Psoas muscle (tissue), 8 donors: Measurements from ENCODE around the gene TOR3A. TPM values are rescaled to one million over a fixed set of nuclear protein-coding genes. Genes with fewer than 3 reads are reported as not detected.

ENCODE experiments used
- ATAC-seq, 4 donors: fragments of 200-7000 bp; cut with Tn5 transposase; one replicate each; pipeline ENCODE4 v1.9.1; 2020; ENCODE audit warnings: moderate library complexity in 3 of 4, mild to moderate bottlenecking in 2 of 4
- DNase-seq, 2 donors: peaks; one replicate each; pipeline ENCODE4 v3.0.0-alpha.2; 2020
- H3K27ac ChIP-seq: fragments of 200-600 bp; one replicate; pipeline ENCODE4 v1.8.0; 2022
- H3K27me3 ChIP-seq, 3 donors: fragments of 200-600 bp in 1 of 3; one replicate each; pipeline versions ENCODE4 v1.6.1 to v1.8.0; 2013 to 2022; ENCODE audit warnings: low read length in 2 of 3, mild to moderate bottlenecking in 2 of 3, moderate library complexity in 1 of 3; ENCODE audit not compliant: insufficient read depth in 3 of 3
- H3K36me3 ChIP-seq, 2 donors: fragments of 200-600 bp in 1 of 2; one replicate each; pipeline versions ENCODE4 v1.6.1 to v1.8.0; 2013 to 2022; ENCODE audit warnings: low read depth in 1 of 2, mild to moderate bottlenecking in 1 of 2, moderate library complexity in 1 of 2; ENCODE audit not compliant: insufficient read depth in 1 of 2
- H3K4me1 ChIP-seq: fragments of 200-600 bp; one replicate; pipeline ENCODE4 v1.8.0; 2022
- H3K4me3 ChIP-seq: fragments of 200-600 bp; one replicate; pipeline ENCODE4 v1.8.0; 2022; ENCODE audit warnings: mild to moderate bottlenecking
- H3K9me3 ChIP-seq: fragments of 200-600 bp; one replicate; pipeline ENCODE4 v1.8.0; 2022
- WGBS, 3 donors: extraction: QIAGEN DNeasy Blood & Tissue Kit; methylation state at CpG; one replicate each; pipeline versions ENCODE4 v1.1.6 to v1.1.7; 2013; 5-methylcytosine and 5-hydroxymethylcytosine counted together
- intact Hi-C, 2 donors: fragments of 100-400 bp; cut with DNase I; formaldehyde crosslinking; loops; one replicate each; pipeline versions ENCODE4 v1.11.0 to v1.14.2; 2022
- polyA plus RNA-seq, 3 donors: library from polyadenylated mRNA; stranded (reverse); fragments of 200-250 nt; gene quantifications; one replicate each; pipeline ENCODE4 v1.2.3, GENCODE V29; 2013
- total RNA-seq, 4 donors: library from RNA; stranded (reverse); fragmentation: NEBNext Ultra II Directional in 2 of 4; extraction: Animal tissue kit (Norgen Biotek cat#: 25700) in 2 of 4; gene quantifications; one replicate each; pipeline versions ENCODE4 v1.2.1 to v1.2.4, GENCODE V29; 2021 to 2023
- TF ChIP-seq, protein P1 (sequence below): fragments of 200-600 bp; IDR thresholded peaks from one replicate; pipeline ENCODE4 v1.8.0; 2022; ENCODE audit warnings: antibody characterized with exemption
- donor health status: healthy with polysubstance abuse.
- donor health status: DM: no; HTN: no; CAD: no; lungs with moderate emphysema.
- donor health status: Bipolar disorder and iron deficiency.
- donor health status: healthy.
- donor health status: DM: yes; HTN: yes; CAD: no.
- donor health status: DM: no; HTN: no; CAD: no.
- donor health status: DM: no; HTN: no; CAD: no.
- donor health status: DM: yes; HTN: yes; CAD: no.

Gene TOR3A
- total and polyA plus RNA-seq, 7 donors = 13.5 to 36.0 (median 23.0) TPM

DNA sequence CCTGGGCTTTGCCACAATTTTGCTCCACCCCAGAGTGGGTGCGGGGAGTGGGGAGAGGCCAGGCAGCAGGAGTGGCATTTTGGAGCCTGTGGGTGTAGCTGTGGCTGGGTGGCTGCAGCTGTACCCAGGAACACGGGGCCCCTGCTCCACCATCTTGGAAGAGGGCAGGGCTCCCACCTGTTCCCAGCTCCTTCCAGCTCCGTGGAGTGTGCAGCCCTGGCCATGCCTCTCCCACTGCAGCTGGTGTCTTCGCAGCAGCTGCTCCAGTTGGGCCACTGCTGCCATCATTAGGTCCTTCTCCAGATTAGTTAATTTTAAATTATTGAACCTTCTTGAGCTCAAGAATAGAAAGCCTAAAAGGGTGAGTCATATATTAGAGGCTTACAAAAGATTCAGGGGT, 38.6 kb upstream of the TOR3A start:
- no peaks in the 10 kb centered on the region for H3K9me3 ChIP-seq
- peak in 3 of 4 donors; percentile 22 to 37 (median 24) for ATAC-seq
- DNase-seq = no peak
- H3K27me3 ChIP-seq = no peaks in the 10 kb centered on the region
- no peaks in the 10 kb centered on the region for H3K36me3 ChIP-seq
- H3K27ac ChIP-seq = no peak overlapping the region
- H3K4me1 ChIP-seq = peaks cover 26% of the 10 kb centered on the region
- no peak overlapping the region for H3K4me3 ChIP-seq
- intact Hi-C loops = no loop called here
- WGBS, 3 donors = 60 to 75% (median 62%) methylated on average over 4 of the region's 4 CpGs
- TF ChIP-seq, protein P1, sequence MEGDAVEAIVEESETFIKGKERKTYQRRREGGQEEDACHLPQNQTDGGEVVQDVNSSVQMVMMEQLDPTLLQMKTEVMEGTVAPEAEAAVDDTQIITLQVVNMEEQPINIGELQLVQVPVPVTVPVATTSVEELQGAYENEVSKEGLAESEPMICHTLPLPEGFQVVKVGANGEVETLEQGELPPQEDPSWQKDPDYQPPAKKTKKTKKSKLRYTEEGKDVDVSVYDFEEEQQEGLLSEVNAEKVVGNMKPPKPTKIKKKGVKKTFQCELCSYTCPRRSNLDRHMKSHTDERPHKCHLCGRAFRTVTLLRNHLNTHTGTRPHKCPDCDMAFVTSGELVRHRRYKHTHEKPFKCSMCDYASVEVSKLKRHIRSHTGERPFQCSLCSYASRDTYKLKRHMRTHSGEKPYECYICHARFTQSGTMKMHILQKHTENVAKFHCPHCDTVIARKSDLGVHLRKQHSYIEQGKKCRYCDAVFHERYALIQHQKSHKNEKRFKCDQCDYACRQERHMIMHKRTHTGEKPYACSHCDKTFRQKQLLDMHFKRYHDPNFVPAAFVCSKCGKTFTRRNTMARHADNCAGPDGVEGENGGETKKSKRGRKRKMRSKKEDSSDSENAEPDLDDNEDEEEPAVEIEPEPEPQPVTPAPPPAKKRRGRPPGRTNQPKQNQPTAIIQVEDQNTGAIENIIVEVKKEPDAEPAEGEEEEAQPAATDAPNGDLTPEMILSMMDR = no peak

DNA sequence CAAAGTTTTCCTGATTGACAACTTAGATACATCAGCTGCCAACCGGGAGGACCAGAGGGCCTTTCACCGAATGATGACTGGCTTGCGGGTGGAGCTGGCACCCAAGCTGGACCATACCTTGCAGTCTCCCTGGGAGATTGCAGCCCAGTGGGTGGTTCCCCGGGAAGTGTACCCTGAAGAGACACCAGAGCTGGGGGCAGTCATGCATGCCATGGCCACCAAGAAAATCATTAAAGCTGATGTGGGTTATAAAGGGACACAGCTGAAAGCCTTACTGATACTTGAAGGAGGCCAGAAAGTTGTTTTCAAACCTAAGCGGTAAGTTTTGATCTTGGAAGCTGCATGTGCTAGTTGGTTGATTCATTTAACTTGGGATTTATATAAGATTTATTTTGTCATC, 38.0 kb upstream of the TOR3A start:
- ATAC-seq (no peak), DNase-seq (no peak)
- Histone ChIP-seq H3K4me3 (no peak overlapping the region), H3K27ac (no peak overlapping the region), H3K27me3 (no peaks in the 10 kb centered on the region), H3K36me3 (no peaks in the 10 kb centered on the region), H3K9me3 (no peaks in the 10 kb centered on the region), H3K4me1 (peaks cover 22% of the 10 kb centered on the region)
- 97 to 99% (median 98%) methylated on average over 5 of the region's 5 CpGs for WGBS, 3 donors
- intact Hi-C loops = no loop called here
- TF ChIP-seq, protein P1 = no peak

DNA sequence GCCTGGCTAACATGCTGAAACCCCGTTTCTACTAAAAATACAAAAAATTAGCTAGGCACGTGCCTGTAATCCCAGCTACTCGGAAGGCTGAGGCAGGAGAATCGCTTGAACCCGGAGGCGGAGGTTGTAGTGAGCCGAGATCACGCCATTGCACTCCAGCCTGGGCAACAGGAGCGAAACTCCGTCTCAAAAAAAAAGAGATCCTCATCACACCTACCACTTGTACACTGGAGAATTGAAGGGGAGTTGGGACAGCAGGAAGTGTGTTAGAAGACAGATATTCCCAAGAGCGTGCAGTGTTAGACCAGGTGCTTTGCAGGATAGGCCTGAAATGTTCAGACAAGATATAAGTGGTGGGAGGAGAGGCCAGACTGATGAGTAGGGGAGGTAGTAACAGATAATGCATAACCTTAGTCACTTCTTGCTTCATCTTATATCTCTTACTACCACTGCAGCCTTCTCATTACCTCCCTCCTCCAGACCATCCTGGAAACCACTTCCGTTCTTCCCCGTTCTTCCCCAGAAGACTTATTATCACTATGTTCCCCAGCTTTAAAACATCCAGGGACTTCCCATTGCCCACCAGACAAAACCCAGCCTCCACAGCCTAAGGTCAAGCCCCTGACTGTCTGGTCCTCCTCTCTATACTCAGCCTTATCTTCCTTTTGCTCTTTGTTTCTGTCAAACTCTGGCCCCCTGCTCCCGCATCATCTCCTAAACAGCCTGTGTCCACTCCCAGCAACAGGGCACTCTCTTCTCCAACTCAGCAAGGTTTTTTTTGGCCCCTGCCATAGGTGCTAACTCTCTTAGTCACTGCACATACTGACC, 34.8 kb upstream of the TOR3A start:
- no peak for DNase-seq
- intact Hi-C loops = no loop called here
- no peak overlapping the region for H3K4me3 ChIP-seq
- H3K36me3 ChIP-seq = peaks cover 0 to 17% of the 10 kb centered on the region in 2 donors
- H3K27ac ChIP-seq = peak overlapping the region; percentile 10
- H3K27me3 ChIP-seq = no peaks in the 10 kb centered on the region
- WGBS, 3 donors = 94 to 96% (median 94%) methylated on average over 14 of the region's 14 CpGs
- ATAC-seq = peak; percentile 59 to 84 (median 78)
- TF ChIP-seq, protein P1 = no peak
- no peaks in the 10 kb centered on the region for H3K9me3 ChIP-seq
- H3K4me1 ChIP-seq = peaks cover 19% of the 10 kb centered on the region

DNA sequence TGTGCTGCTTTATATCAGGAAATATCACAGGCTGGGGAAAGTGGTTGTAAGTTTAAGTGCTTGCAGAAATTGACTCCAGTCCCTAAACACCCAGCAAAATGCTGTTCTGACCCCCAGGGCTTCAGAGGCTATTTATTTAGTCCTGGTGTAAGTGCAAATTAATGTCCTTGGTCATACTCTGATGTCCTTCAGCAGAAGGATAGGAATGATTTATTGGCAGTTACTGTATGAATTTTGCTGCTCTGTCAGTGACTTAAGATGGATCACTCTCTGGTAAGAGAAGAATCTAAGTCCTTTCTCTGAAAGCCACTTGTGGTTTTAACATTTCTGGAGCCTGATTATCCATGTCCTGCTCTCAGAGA, 34.3 kb upstream of the TOR3A start:
- Histone ChIP-seq H3K4me3 (no peak overlapping the region), H3K9me3 (no peaks in the 10 kb centered on the region), H3K27ac (peak overlapping the region; percentile 10), H3K36me3 (peaks cover 0 to 17% of the 10 kb centered on the region in 2 donors), H3K4me1 (peaks cover 19% of the 10 kb centered on the region), H3K27me3 (no peaks in the 10 kb centered on the region)
- DNase-seq (no peak), ATAC-seq (peak; percentile 43 to 56 (median 44))
- TF ChIP-seq, protein P1 = no peak
- intact Hi-C loops = no loop called here
